Panc1 (cell line): ENCODE results near the gene ITGBL1.

Experiments
- CTCF ChIP-seq: fragments of 450-650 bp; IDR thresholded peaks from 2 replicates; pipeline ENCODE4 v1.5.1; 2017; ENCODE audit warnings: mild to moderate bottlenecking
- POLR2AphosphoS5 ChIP-seq: IDR thresholded peaks from 2 replicates; pipeline ENCODE4 v1.6.1; 2012; ENCODE audit warnings: mild to moderate bottlenecking, low read depth, low read length, moderate library complexity
- TCF7L2 ChIP-seq: IDR thresholded peaks from 2 replicates; pipeline ENCODE4 v1.6.1; 2011; ENCODE audit warnings: mild to moderate bottlenecking, low read depth, low read length, inconsistent platforms

GRCh38 chr13:101738336-101738735 lies 285.9 kb downstream of the ITGBL1 start:
- TF ChIP-seq CTCF = no peak
- TF ChIP-seq POLR2AphosphoS5 = no peak
- TF ChIP-seq TCF7L2 = no peak
